NCI-H1436 treated with DMSO at 0.1 percent for 48 hours (cell line): Measurements from ENCODE around the gene GCSAML.
"Not testable (repeated sequence)": the region's sequence is repeated elsewhere in the genome, so short reads cannot be mapped to it uniquely, and the experiment has no call there.

Source experiments
- DNase-seq: peaks from one replicate; lab custom pipeline; 2025; lab: John Stamatoyannopoulos, UW

The GCSAML gene

DNA sequence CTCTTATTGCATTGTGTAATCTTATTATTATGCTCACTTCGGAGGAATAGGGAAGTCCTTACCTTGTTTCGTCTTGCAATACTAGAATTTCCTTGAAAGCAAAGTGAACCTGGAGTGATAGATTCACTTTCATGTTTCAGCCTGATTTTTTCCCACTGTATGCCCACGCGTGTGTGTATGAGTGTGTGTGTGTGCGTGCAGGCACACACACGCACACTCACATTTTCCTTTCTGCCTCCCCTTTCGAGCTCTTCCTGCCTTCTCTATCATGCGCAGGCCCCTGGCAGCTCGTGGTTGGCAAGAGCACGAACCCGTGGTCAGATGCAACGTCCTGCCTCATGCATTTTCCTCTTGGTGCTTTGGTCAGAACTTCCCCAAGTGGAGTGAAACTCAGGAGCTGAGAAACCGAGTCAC lies at the start of gene GCSAML:
Gene GCSAML, plus strand, starts transcription at position 366 of the 414 bp plus-strand sequence. CDS start 58 bp downstream, outside the sequence.
- no peak for DNase-seq

DNA sequence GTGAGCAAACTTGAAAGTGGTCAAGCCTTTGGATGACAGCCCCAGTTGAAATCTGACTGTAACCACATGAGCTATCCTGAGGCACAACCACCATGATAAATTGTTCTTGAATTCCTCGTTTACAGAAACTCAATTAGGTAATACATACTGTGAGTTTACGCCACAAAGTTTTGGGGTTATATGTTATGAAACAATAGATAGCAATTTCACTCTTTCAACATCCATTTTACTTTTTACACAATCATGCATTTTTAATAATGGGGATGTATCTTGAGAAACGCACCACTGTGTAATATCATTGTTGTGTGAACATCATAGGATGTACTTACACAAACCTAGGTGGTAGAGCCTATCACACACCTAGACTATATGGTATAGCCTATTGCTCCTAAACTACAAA lies 48.1 kb upstream of the GCSAML start:
- no peak for DNase-seq

DNA sequence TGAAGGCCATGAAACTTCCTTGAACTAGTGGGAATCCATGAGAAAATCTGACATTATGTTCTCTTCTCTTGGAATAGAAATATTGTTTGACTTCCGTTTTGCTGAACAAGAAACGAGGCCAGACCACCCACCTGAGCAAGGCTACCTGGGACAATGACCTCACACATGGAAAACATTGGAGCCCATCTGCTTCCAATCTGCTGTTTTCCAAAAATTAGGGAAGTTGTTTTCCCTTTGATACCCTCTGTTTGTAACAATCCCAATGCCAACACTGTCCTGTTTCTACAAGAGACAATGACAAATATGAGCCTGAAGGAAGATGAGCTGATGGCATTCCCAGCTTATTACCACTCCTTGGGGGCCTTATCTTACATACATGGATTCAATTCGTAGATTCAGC lies 42.1 kb upstream of the GCSAML start:
- no peak for DNase-seq

DNA sequence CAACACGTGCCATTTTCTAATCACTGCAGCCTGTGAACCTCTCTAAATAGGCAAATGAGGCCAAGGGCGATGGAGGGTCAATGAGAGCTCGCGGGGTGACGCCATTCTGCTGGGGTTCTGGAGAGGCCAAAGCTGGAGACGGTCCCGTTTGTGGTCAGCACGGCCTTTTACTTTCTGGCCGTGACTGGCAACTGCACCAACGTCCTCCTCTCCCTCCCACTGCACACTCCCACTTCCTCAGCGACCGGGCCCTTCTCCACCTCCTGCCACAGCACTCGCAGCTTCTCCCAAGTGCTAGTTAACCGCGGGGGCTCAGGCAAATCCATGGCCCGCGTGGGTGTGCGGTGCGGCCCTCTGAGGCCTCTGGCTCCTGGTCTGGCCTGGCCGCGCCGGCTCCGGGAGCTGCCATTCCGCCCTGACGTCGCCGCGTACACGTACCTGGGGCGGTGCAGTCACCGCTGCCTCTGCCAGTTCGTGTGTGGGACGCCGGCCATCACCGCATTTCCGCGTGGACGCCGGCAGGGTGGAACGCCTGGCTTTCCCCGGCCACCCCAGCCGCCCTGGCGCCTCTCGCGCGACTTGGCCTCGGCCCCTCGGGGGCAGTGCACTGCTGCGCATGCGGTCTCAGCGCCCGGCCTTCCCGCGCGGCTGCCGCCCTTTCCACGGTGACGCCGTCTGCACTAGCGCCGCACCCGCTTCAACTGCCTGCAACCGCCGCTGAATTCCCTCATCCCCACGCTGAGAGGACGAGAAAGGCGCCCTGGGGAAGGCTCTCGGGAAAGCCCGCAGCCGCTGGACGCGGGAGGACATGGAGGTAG lies 30.9 kb upstream of the GCSAML start:
- no peak for DNase-seq

GRCh38 chr1:247518613-247518891 lies 30.4 kb upstream of the GCSAML start:
- no peak for DNase-seq

GRCh38 chr1:247521886-247522285 lies 27.0 kb upstream of the GCSAML start:
- not testable (repeated sequence) for DNase-seq

DNA sequence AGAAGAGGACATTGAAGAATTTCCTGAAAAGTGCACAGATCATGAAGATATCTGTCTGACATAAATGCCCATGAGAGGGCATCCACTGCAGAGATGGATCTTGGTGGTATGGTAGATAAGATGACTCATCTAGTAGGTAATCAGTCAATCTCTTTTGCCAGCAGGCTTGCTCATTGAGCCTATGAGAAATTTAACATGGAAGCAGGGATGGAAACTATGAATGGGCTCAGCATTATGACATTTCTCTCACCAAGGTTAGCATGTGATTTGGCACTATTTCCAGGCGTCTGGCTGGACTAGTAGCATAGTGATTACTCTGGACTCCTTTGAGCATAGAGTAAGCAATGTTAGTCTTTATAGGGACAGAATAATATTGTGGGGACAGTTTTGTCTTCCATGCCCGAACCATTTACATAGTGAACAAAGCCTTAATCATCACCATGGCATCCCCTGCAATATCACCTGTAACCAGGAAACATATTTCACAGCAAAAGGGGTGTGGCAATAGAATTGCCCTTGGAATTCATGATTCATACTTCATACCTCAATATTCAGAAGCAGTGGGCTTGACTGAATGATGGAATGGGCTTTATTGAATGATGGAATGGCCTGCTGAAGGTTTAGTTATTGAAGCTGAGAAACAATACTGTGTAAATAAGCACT lies 20.0 kb upstream of the GCSAML start:
- DNase-seq, result no peak

- no peak for DNase-seq
Measured at GRCh38 chr1:247529771-247530355, 19.1 kb upstream of the GCSAML start.

DNA sequence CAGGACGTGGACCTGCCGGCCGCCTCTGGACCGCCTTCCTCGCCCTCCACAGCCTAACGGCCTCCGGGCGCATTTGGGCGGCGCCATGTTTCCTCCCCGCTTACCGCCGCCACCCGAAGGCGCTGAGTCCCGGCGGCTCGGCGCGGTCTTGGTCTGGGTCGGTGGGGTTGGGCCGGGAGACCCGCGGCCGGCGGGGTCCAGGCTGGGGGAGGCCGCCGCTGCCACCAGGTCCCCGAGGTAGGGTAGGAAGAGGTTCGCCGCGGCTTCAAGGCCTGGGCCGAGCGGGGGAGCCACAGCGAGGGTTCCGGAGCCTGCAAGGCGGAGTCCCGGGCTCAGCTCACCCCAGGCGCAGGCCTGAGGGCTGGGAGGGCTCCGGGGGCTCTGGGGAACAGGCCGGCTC lies 18.1 kb upstream of the GCSAML start:
- DNase-seq, result no peak

GRCh38 chr1:247531937-247532336 lies 17.0 kb upstream of the GCSAML start:
- no peak for DNase-seq

GRCh38 chr1:247535402-247535801 lies 13.5 kb upstream of the GCSAML start:
- no peak for DNase-seq

- DNase-seq, result no peak
Measured at GRCh38 chr1:247536340-247536739, 12.6 kb upstream of the GCSAML start, which contains the start of gene OR2C3. Gene OR2C3, minus strand, starts transcription at chr1:247536440. Its CDS starts 3,929 bp downstream, at chr1:247532511.

DNA sequence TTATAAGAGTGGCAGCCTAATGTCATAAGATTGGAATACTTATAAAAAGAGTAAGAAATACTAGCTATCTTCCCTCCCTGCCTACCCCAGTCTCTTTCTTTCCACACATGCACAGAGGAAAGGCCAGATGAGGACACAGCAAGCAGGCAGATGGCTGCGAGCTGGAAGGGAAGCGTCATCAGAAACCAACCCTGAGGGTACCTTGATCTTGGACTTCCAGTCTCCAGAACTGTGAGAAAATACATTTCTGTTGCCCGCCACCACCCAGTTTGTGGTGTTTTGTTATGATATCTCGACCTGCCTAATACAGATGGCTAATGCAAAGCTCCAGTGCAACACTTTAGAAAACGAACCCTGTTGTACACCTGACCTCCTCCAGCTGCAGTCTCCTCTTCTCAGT lies 10.4 kb upstream of the GCSAML start:
- no peak for DNase-seq

DNA sequence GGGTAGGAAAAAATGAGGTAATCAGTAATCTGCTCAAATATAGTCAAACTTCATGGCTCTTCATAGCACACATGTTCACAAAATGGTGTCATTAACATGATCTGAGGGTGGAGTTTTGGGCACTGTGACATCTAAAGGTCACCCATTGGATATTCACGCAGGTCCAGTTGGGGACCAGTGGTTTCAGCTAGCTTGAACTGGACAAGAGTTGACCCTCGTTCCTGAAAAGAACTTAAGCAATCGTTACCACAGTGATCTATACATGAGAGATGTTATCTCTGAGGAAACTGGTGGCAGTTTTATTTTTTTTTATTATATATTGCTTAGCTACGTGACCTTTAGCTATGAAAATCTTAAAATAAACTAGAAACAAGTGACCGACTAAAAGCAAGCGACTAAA lies 9.7 kb upstream of the GCSAML start:
- no peak for DNase-seq

DNA sequence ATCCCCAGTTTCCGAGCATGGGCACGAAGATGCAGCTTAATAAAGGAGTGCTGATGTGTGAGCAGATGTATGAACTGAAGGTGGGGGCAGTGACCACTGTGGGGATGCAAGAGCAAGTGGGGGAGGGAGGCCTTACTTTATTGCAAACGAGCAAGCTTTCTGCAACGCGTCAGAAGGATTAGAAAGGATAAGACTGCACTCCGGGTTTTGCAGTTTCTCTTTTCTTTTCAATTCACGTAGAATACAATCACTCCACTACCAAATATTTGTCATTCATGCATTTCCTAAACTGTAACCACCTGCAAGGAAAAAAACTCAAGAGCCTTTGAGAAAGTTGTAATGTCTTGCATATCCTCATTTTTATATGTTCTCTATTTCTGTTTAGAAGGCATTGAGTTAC lies 8.4 kb upstream of the GCSAML start:
- no peak for DNase-seq

- no peak for DNase-seq
Measured at GRCh38 chr1:247542811-247543210, 6.1 kb upstream of the GCSAML start.

DNA sequence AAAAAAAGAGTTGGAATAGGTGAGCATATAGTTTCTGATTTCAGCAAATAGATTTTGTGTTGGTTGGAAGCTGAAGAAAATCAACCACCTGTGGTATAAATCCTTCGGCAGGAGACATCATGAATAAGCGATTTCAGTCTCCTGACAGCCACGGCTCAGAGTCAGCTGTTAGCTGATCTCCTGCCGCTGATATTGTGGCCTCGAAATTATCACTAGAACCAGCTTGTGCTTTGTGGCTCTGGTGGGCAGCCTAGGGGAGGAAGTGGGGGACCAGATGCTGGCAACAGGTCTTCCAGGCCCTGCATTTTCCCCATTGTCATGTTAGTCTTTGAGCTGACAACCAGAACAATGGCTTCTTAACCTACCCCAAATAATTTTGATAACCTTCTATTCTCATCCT lies 842 bp upstream of the GCSAML start:
- DNase-seq, result no peak

DNA sequence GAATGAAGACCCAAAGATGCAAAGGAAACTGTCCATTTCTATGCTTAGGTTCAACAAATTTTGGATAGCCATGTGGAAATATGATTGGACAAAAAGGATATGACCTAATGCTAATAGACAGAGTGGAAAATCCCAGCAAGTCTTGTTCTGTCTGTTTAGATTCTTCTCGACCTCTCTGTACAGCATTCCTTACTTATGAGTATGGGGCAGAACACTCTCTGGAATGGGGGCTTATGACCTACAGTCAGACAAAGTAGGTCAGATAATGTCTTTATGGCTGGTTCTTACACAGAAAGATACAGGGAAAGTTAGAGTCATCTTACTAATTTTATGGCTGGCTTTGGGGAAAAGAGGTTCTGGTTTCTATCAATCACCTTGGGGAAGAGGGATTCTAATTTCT lies 2.8 kb downstream of the GCSAML start:
- DNase-seq, result no peak

- no peak for DNase-seq
Measured at GRCh38 chr1:247552231-247552630, 3.3 kb downstream of the GCSAML start.

- no peak for DNase-seq
Measured at GRCh38 chr1:247557926-247558674, 9.2 kb downstream of the GCSAML start.

- no peak for DNase-seq
Measured at GRCh38 chr1:247561711-247562110, 12.8 kb downstream of the GCSAML start.

- DNase-seq, result no peak
Measured at GRCh38 chr1:247562198-247562597, 13.3 kb downstream of the GCSAML start.

GRCh38 chr1:247574236-247574635 lies 25.3 kb downstream of the GCSAML start:
- DNase-seq, result no peak
